GM23248 (cell line): ENCODE measurements around the gene SNX19. TPM values are rescaled to one million over a fixed set of nuclear protein-coding genes. Genes with fewer than 3 reads are reported as not detected.

Source experiments
- DNase-seq: peaks from one replicate; pipeline ENCODE4 v3.0.0-alpha.2; 2015
- H2AFZ ChIP-seq: fragments of 200-600 bp; sonication (generic); 2 replicates; pipeline ENCODE4 v1.6.1; 2016; ENCODE audit warnings: antibody characterized with exemption
- H3F3A ChIP-seq: fragments of 200-600 bp; sonication (generic); 2 replicates; pipeline ENCODE4 v1.6.1; 2016; ENCODE audit warnings: mild to moderate bottlenecking, antibody characterized with exemption, mixed run types; ENCODE audit not compliant: insufficient read depth
- H3K27ac ChIP-seq: fragments of 200-600 bp; sonication (generic); 2 replicates; pipeline ENCODE4 v1.5.1; 2016; ENCODE audit warnings: mild to moderate bottlenecking
- H3K27me3 ChIP-seq: fragments of 200-600 bp; sonication (generic); replicated peaks from 2 replicates; pipeline ENCODE4 v1.6.1; 2016; ENCODE audit warnings: mild to moderate bottlenecking; ENCODE audit not compliant: insufficient read depth
- H3K36me3 ChIP-seq: fragments of 200-600 bp; sonication (generic); 2 replicates; pipeline ENCODE4 v1.6.1; 2016; ENCODE audit warnings: low read depth, mild to moderate bottlenecking
- H3K4me1 ChIP-seq: fragments of 200-600 bp; sonication (generic); 2 replicates; pipeline ENCODE4 v1.6.1; 2016; ENCODE audit warnings: mild to moderate bottlenecking; ENCODE audit not compliant: insufficient read depth
- H3K4me2 ChIP-seq: fragments of 200-600 bp; sonication (generic); one replicate; pipeline ENCODE4 v1.6.1; 2016; ENCODE audit warnings: mild to moderate bottlenecking; ENCODE audit not compliant: unreplicated experiment
- H3K4me3 ChIP-seq: fragments of 200-600 bp; sonication (generic); 2 replicates; pipeline ENCODE4 v1.5.1; 2016; ENCODE audit warnings: mild to moderate bottlenecking
- H3K79me2 ChIP-seq: fragments of 200-600 bp; sonication (generic); 2 replicates; pipeline ENCODE4 v1.6.1; 2016; ENCODE audit warnings: mild to moderate bottlenecking; ENCODE audit not compliant: insufficient read depth
- H3K9ac ChIP-seq: fragments of 200-600 bp; sonication (generic); 2 replicates; pipeline ENCODE4 v1.6.1; 2016; ENCODE audit warnings: mild to moderate bottlenecking
- H3K9me2 ChIP-seq: fragments of 200-600 bp; sonication (generic); 2 replicates; pipeline ENCODE4 v1.6.1; 2016; ENCODE audit warnings: mixed run types, mild to moderate bottlenecking, moderate library complexity; ENCODE audit not compliant: insufficient read depth
- H3K9me3 ChIP-seq: fragments of 200-600 bp; sonication (generic); one replicate; pipeline ENCODE4 v1.6.1; 2017; ENCODE audit warnings: low read depth
- H4K20me1 ChIP-seq: fragments of 200-600 bp; sonication (generic); 2 replicates; pipeline ENCODE4 v1.6.0; 2016; ENCODE audit not compliant: insufficient read depth
- EZH2 ChIP-seq: fragments of 200-600 bp; sonication (generic); IDR thresholded peaks from 2 replicates; pipeline ENCODE4 v1.6.1; 2018; ENCODE audit warnings: antibody characterized with exemption, mild to moderate bottlenecking; ENCODE audit not compliant: insufficient read depth, poor library complexity, severe bottlenecking
- EZH2phosphoT487 ChIP-seq: fragments of 200-600 bp; sonication (generic); IDR thresholded peaks from 2 replicates; pipeline ENCODE4 v1.6.1; 2018; ENCODE audit warnings: antibody characterized with exemption, moderate library complexity, mild to moderate bottlenecking, low read depth; ENCODE audit not compliant: insufficient read depth
- WGBS, 2 experiments: methylation state at CpG; one replicate each; pipeline ENCODE4 v1.1.6; 2015 to 2017; ENCODE audit warnings: low lambda C conversion rate in 2 of 2, low coverage in 1 of 2; ENCODE audit errors: missing lambda C conversion rate in 2 of 2; 5-methylcytosine and 5-hydroxymethylcytosine counted together
- in situ Hi-C: fragments of 300-500 bp; cut with MboI; formaldehyde crosslinking; loops from 2 replicates; pipeline ENCODE4 v1.15.0; 2020
- polyA plus RNA-seq: library from polyadenylated mRNA; unstranded; fragments of >200 nt; fragmentation: Nextera tagmentation; extraction: Ambion mirVana; gene quantifications from 2 replicates; pipeline ENCODE4 v1.2.1, GENCODE V29; 2016
- total RNA-seq: library from RNA; depleted of rRNA; stranded (reverse); fragments of >200 nt; shearing (Covaris generic); gene quantifications from 2 replicates; pipeline ENCODE4 v1.2.3, GENCODE V29; 2014

Gene SNX19
- total and polyA plus RNA-seq, 2 experiments from 2014 or later, result 40.3 to 81.9 TPM

DNA sequence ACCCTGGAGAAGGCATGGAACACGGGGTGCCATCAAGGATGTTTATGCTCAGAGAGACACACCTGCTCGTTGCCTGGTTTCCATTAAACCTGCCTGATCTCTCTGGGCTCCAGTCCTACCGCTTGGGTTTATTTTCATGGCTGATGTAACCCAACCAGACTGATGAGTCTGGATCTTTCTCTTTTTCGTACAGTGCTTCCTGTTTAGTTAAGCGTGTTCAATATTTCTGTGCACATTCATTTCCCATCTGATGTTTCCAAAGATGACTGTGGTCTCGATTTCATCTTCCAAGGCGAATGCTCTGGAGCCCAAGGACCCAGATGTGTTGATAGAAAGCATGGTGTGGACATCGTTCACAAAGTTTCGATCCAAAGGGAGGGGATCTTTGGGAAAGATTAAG lies 84.3 kb downstream of the SNX19 start:
- Histone ChIP-seq H3K27ac (no peak overlapping the region), H3K9ac (no peak overlapping the region), H4K20me1 (no peaks in the 10 kb centered on the region), H3K27me3 (no peaks in the 10 kb centered on the region), H3K9me3 (no peaks in the 10 kb centered on the region), H3K79me2 (no peaks in the 10 kb centered on the region), H3K4me3 (no peak overlapping the region), H3K36me3 (no peaks in the 10 kb centered on the region), H3K4me1 (peaks cover 24% of the 10 kb centered on the region), H3K9me2 (no peaks in the 10 kb centered on the region), H3F3A (peaks cover 15% of the 10 kb centered on the region), H3K4me2 (no peak overlapping the region), H2AFZ (no peak overlapping the region)
- in situ Hi-C loops, result loop anchor here (10.0 kb wide), 1 partner anchor 387 kb away; the partner anchor contains the start of gene ADAMTS15
- no peak for TF ChIP-seq EZH2phosphoT487
- TF ChIP-seq EZH2, result no peak
- WGBS, 2 experiments, result 34 to 42% methylated on average over 9 of the region's 9 CpGs
- no peak for DNase-seq

DNA sequence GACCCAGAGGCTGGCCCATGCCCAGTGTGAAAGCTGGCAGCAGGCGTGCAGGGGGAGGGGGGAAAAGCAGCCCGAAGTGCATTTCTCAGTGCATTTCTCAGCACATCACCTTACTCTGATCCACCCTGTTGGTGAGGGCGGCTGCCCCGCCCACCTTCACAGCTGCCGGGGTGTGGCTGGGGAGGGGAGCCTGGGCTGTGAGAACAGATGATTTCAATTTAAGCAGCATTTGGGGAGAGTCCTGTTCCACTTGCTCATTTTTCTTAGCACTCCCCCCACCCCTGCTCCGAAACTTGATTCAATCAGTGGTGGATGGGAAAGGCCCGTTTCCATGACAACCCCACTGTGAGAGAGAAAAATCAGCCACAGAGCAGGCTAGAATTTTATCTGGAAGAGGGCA lies 84.8 kb downstream of the SNX19 start:
- Histone ChIP-seq H4K20me1 (no peaks in the 10 kb centered on the region), H3K9me3 (no peaks in the 10 kb centered on the region), H3K79me2 (no peaks in the 10 kb centered on the region), H3K4me1 (peaks cover 24% of the 10 kb centered on the region), H3K9ac (no peak overlapping the region), H3K36me3 (no peaks in the 10 kb centered on the region), H3K9me2 (no peaks in the 10 kb centered on the region), H3F3A (peaks cover 15% of the 10 kb centered on the region), H3K4me3 (no peak overlapping the region), H3K27me3 (no peaks in the 10 kb centered on the region), H3K4me2 (no peak overlapping the region), H2AFZ (no peak overlapping the region), H3K27ac (no peak overlapping the region)
- TF ChIP-seq EZH2phosphoT487, result no peak
- no peak for TF ChIP-seq EZH2
- in situ Hi-C loops, result loop anchor here (10.0 kb wide), 1 partner anchor 387 kb away; the partner anchor contains the start of gene ADAMTS15
- DNase-seq, result no peak
- WGBS, 2 experiments, result 72 to 75% methylated on average over 7 of the region's 7 CpGs

DNA sequence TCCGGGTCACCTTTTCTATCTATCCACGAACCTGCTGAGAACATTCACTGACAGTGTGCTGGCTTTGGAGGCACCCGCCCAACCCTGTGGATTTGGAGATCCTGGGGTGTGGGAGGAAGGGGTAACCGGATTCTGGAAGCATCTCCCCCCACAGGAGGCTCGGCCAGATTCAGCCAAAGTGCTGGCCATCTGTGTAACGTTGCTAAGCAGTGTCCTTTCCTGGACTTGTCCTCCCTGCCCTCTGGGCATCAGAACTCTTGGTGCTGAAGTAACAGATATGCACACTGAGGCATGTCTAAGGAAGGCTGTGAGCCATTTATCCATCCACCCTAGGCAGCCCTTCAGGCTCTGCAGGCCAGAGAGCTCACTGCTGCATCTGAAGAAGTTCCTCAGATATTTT lies 85.7 kb downstream of the SNX19 start:
- Histone ChIP-seq H2AFZ (no peak overlapping the region), H3F3A (peaks cover 15% of the 10 kb centered on the region), H3K27me3 (no peaks in the 10 kb centered on the region), H3K79me2 (no peaks in the 10 kb centered on the region), H3K9me3 (no peaks in the 10 kb centered on the region), H3K36me3 (no peaks in the 10 kb centered on the region), H3K9me2 (no peaks in the 10 kb centered on the region), H3K4me3 (no peak overlapping the region), H4K20me1 (no peaks in the 10 kb centered on the region), H3K4me2 (no peak overlapping the region), H3K4me1 (peaks cover 24% of the 10 kb centered on the region), H3K27ac (no peak overlapping the region), H3K9ac (no peak overlapping the region)
- TF ChIP-seq EZH2phosphoT487 (no peak), EZH2 (no peak)
- WGBS, 2 experiments, result 62% methylated on average over 6 of the region's 6 CpGs
- in situ Hi-C loops, result loop anchor here (10.0 kb wide), 1 partner anchor 386 kb away; the partner anchor contains the start of gene ADAMTS15
- no peak for DNase-seq

DNA sequence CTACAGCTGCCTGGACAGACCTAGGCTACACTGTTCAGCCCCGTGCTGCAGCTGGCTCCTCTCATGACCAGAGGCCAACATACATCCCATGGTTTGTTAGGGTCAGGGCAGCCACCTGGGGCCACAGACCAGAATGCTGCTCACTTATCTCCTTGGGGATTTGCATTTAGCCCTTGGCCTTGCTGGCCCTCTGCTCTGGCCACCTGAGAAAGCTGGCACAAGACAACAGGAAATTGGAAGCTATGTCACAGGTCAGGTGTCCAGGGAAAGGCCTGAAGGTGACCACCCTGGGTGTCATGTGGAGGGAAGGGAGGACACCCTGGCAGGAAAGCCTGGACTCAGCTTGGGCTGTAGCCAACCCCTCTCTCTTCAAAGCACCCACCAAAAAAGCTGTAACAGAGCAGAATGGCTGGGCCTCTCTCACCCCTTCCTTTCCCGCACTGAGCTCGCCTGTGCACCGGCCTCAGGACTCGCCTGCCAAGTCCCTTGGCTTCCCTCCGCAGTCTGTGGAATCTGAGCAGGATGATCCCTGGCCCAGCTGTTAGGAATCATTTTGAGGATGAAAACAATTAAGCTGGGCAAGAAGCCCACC lies 86.3 kb downstream of the SNX19 start:
- H2AFZ ChIP-seq, result no peak overlapping the region
- no peak overlapping the region for H3K27ac ChIP-seq
- no peaks in the 10 kb centered on the region for H3K79me2 ChIP-seq
- peaks cover 24% of the 10 kb centered on the region for H3K4me1 ChIP-seq
- H3K9ac ChIP-seq, result no peak overlapping the region
- no peak for TF ChIP-seq EZH2phosphoT487
- TF ChIP-seq EZH2, result no peak
- WGBS, 2 experiments, result 87 to 94% methylated on average over 6 of the region's 6 CpGs
- in situ Hi-C loops, result loop anchor here (10.0 kb wide), 1 partner anchor 385 kb away; the partner anchor contains the start of gene ADAMTS15
- no peaks in the 10 kb centered on the region for H3K9me3 ChIP-seq
- H3K9me2 ChIP-seq, result no peaks in the 10 kb centered on the region
- H4K20me1 ChIP-seq, result no peaks in the 10 kb centered on the region
- no peak for DNase-seq
- H3K27me3 ChIP-seq, result no peaks in the 10 kb centered on the region
- H3K36me3 ChIP-seq, result no peaks in the 10 kb centered on the region
- no peak overlapping the region for H3K4me3 ChIP-seq
- H3F3A ChIP-seq, result peaks cover 15% of the 10 kb centered on the region
- no peak overlapping the region for H3K4me2 ChIP-seq

DNA sequence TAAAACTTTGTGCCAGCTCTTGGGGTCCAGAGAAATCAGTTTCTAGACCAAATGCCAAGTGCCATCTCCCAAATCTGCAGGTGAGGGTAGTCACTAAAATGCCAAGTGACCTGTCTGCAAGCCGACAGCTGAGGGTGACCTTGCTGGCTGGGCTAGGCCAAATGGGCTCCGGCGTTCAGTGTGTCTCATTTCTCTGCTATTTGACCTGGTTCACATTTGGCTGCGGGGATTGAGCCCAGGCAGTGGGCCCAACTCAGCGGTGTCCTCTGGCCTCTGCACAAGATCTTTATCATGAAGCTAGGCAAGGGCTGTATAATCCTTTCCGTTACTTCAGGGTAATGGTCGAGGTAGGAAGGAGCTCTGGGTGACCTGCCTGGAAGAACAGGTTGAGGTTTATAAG lies 87.5 kb downstream of the SNX19 start:
- peaks cover 5% of the 10 kb centered on the region; the same call in 1 of the 2 replicates for H3K27me3 ChIP-seq

More for the DNA sequence above, 87.5 kb downstream of the SNX19 start:
- Histone ChIP-seq H3K4me1 (peaks cover 24% of the 10 kb centered on the region), H3K9me3 (no peaks in the 10 kb centered on the region), H3K4me3 (no peak overlapping the region), H4K20me1 (no peaks in the 10 kb centered on the region), H3K9me2 (no peaks in the 10 kb centered on the region), H3K36me3 (no peaks in the 10 kb centered on the region), H3K9ac (no peak overlapping the region), H3F3A (peaks cover 15% of the 10 kb centered on the region), H3K4me2 (no peak overlapping the region), H3K79me2 (no peaks in the 10 kb centered on the region), H2AFZ (no peak overlapping the region), H3K27ac (no peak overlapping the region)
- in situ Hi-C loops, result no loop called here
- TF ChIP-seq EZH2phosphoT487 (no peak), EZH2 (no peak)
- WGBS, 2 experiments, result 88 to 90% methylated on average over 7 of the region's 7 CpGs
- no peak for DNase-seq
